GM12891 (cell line): ENCODE results near the gene MYRF.

Experiments
- POLR2A ChIP-seq: IDR thresholded peaks from 2 replicates; pipeline ENCODE4 v1.6.1; 2011; ENCODE audit warnings: low read depth, low read length, control low read depth
- POLR2AphosphoS5 ChIP-seq: IDR thresholded peaks from 2 replicates; pipeline ENCODE4 v1.6.1; 2011; ENCODE audit warnings: low read depth, low read length, control low read depth

DNA sequence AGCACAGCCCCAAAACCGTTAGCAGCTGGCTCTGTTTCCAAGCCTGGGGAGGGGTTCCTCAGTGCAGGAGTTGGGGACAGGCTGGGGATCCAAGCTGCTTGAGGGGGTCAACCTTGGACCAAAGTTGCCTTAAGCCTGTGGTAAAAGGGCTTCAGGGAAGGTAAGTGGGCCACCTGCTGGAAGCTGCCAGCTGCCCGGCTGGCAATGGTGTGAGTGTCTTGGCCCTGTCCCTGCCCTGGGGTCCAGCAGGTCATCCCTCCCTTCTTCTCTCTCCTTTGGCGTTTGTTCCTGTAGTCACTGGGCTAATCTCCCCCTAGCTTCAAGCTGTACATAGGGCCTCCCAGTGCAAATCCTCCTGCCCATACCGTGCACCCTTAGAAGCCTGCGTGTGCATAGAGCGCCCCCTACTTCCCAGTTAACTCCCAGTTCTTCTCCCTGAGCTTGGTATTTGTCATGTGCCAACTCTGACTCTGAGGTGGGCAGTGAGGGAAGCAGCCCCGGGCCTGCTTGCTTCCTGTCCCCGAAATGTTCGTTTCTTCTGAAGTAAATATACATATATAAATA, 35.6 kb downstream of the MYRF start:
- TF ChIP-seq POLR2A: no peak
- no peak for TF ChIP-seq POLR2AphosphoS5
